PC-9 (cell line): ENCODE measurements around the gene MEGF8.

Source experiments
- CTCF ChIP-seq: fragments of 200-600 bp; sonication (generic); conservative IDR thresholded peaks from 2 replicates; pipeline ENCODE4 v1.6.1; 2017; ENCODE audit warnings: mixed run types, antibody characterized with exemption, mild to moderate bottlenecking, moderate library complexity
- EZH2 ChIP-seq: fragments of 200-600 bp; sonication (generic); IDR thresholded peaks from 2 replicates; pipeline ENCODE4 v1.8.0; 2017; ENCODE audit warnings: antibody characterized with exemption, low read depth

GRCh38 chr19:42401365-42402303, 76.2 kb downstream of the MEGF8 start:
- TF ChIP-seq CTCF (peak; percentile 91), EZH2 (no peak)
